ENCODE results near the gene TLE4. TPM values are rescaled to one million over a fixed set of nuclear protein-coding genes. Genes with fewer than 3 reads are reported as not detected.
A peak's percentile ranks its signal among the peaks of the same experiment; 100 is the strongest.

TLE4 gene
- total RNA-seq, 2 donors from 2014 or later, result 16.2 to 16.3 TPM

DNA sequence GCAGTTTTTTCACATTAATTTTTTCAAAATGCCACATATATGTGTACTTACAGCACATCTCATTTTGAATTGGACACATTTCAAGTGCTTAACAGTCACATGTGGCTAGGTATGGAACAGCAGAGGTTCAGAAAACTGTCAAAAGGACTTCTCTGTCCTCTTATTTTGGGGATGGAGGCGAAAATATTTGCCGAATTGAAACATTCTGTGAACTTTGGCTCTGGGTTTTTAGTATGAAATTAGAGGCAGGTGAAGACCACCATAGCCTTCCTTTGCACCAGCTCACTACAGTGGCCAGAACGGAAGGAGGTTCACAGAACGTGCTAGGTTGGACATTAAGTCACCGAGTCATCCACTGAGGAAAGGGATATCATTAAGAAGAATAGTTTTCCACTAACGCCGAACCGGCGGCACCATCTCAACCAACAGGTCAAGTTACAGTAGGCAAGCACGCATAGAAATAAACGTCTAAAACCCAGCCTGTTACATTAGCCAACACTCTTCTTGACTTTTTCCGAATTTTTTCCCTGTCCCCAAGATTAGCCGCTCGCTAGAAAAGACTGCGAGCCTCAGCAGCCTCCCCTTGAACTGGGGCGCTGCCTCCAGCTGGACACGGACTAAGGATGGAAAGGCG lies 1.8 kb upstream of the TLE4 start:
- no peak for ATAC-seq
- intact Hi-C loops (cut with DNase I), result loop anchor here in 1 of 2 donors (10.0 kb wide), 2 partner anchors 95 to 605 kb away; no protein-coding TSS in a partner anchor
- DNase-seq, result no peak

- peak; percentile 41 for DNase-seq
- intact Hi-C loops (cut with DNase I), result loop anchor here in 1 of 2 donors (10.0 kb wide), 1 partner anchor 94 kb away; no protein-coding TSS in a partner anchor
- peak in 1 of 2 donors; percentile 5 for ATAC-seq
Observed at GRCh38 chr9:79570448-79571308, 1.1 kb upstream of the TLE4 start.

- intact Hi-C loops (cut with DNase I), result loop anchor here in 1 of 2 donors (10.0 kb wide), 1 partner anchor 93 kb away; no protein-coding TSS in a partner anchor
- ATAC-seq (peak; percentile 22 to 25), DNase-seq (no peak)
Observed at GRCh38 chr9:79572032-79572607, 355 bp downstream of the TLE4 start.

DNA sequence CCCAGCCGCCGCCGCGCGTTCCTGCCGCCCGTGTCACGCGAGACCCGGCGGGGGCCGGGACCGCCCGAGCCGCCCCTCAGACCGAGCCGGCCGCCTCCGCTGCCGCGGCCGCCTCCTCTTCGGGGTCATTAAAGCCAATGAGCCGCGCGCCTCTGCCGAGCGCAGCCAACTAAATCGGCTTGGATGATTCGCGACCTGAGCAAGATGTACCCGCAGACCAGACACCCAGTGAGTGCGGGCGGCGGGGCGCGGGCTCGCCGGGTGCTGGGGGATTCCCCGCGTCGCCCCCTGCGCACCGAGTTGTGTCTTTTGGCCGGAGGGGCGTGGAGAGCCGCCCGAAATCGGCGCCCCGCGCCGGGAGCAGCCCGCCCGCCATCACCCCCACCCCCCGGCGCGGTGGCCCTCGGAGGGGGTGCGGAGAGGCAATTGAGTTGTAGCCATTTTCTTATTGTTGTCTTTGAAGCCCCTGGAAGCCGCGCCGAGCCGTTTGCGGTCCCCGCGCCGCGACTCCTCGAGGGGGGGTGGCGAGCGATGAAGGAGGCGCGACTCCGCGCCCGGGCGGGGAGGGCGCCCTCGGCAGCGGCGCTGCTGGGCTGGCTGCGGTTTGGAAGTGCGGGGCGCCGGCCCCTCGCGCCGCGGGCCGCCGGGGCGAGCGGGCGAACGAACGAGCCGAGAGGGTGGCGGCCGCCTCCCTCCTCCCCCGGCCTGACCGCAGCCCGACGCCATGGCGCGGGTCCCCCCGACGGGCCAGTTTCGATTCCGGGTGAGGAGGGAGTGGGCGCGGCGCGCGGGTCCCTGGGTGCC lies 1.0 kb downstream of the TLE4 start:
- DNase-seq (peak; percentile 53), ATAC-seq (peak in 1 of 2 donors; percentile 3)
- intact Hi-C loops (cut with DNase I), result loop anchor here in 1 of 2 donors (10.0 kb wide), 1 partner anchor 92 kb away; no protein-coding TSS in a partner anchor

DNA sequence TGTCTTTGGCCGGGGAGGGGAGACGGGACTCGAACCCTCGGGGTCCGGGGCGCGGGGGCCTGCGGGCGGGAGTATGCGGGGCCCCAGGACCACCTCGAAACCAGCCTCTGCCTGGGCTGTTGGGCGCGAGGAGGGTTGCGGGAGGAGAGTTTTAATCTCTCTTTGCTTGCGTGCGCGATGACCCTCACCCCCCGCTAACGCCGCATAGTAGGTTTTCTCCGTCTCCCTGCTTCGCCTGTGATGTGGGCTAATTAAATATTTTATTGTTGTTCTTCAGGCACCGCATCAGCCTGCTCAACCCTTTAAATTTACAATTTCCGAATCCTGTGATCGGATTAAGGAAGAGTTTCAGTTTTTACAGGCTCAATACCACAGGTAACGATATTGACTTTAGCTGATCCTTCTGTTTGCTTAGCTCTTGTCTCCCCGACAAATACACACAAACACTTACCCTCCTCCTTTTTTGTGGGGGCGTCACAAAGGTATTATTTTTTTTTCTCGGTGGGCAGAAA lies 1.7 kb downstream of the TLE4 start:
- ATAC-seq (no peak), DNase-seq (no peak)
- intact Hi-C loops (cut with DNase I), result loop anchor here in 1 of 2 donors (10.0 kb wide), 1 partner anchor 91 kb away; no protein-coding TSS in a partner anchor

DNA sequence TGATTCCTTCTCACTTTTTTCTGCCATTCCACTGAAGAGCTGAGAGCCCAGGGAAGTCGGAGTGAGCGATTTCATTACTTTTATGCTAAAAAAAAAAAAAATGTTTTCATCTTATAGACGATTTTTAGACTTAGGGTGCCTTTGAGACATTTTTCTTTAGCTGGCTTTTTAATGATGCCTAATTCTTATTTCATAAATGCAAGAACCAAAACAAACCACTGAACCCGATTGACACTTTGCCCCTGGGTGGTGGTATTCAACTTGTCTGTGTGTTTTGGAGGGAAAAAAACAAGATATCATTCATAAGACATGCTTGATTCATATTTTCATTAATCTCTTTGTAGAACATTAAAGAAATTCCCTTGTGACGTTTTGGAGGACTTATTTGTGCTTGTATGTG lies 2.4 kb downstream of the TLE4 start:
- no peak for DNase-seq
- intact Hi-C loops (cut with DNase I), result loop anchor here in 1 of 2 donors (10.0 kb wide), 1 partner anchor 91 kb away; no protein-coding TSS in a partner anchor
- no peak for ATAC-seq

DNA sequence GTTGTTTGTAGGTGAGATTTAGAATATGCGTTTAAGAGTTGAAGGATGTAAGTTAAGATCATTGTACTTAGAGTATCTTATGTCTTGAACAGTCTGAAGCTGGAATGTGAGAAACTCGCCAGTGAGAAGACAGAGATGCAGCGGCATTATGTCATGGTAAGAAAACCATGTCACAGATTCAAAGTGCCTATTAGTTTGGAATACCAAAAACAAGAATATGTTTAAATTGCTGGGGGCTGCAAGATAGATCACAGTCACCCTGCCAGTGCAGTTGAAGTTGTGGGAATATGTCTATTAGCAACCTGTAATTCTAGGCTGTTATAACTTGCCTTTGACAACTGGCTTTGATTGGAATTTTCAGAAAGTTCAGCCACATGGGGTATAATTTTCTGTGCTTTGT lies 3.0 kb downstream of the TLE4 start:
- no peak for DNase-seq
- ATAC-seq, result no peak
- intact Hi-C loops (cut with DNase I), result loop anchor here in 1 of 2 donors (5.0 to 10.0 kb wide), 2 partner anchors 38 to 90 kb away; no protein-coding TSS in a partner anchor

- no peak for DNase-seq
- no peak for ATAC-seq
- intact Hi-C loops (cut with DNase I), result loop anchor here in 1 of 2 donors (5.0 to 10.0 kb wide), 2 partner anchors 37 to 89 kb away; no protein-coding TSS in a partner anchor
Observed at GRCh38 chr9:79575547-79575946, 3.8 kb downstream of the TLE4 start.

DNA sequence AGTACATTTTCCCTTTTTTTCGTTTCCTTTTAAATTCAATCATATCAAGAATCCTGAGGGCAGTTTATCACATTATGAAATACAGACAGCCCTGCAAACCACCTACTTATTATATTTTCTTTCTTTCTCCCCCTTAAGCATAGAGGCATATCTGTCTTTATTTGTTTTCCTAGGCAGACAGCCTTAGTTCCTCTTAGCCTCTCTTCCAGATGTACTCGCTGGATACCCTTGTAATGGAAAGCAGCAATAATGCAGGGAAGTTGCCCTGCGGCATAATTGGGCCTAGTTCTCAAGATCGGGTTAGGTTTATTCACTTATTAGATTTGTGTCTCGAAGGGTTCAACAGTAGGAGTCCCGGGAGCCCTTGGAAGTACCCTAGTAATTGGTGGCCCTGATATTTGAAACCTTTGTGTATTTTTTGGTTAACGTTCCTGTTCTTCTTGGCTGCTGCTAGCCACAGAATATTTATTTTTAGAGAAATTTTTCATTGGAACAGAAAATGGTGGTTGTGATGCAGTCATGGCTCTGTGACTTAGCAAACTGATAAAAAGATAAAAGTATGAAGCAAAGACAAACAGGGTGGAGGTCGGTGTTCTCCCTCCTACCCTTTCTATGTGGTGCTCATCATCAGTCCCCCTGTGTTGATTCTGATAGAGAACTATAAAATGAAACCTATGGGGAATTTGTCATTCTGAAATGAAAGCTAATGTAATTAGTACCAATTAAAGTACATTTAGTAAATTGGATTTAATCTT lies 6.4 kb downstream of the TLE4 start:
- intact Hi-C loops (cut with DNase I), result loop anchor here in 1 of 2 donors (5.0 to 10.0 kb wide), 2 partner anchors 34 to 87 kb away; no protein-coding TSS in a partner anchor
- no peak for DNase-seq
- ATAC-seq, result peak in 1 of 2 donors; percentile 36

- no peak for ATAC-seq
- DNase-seq, result no peak
- intact Hi-C loops (cut with DNase I), result loop anchor here in 1 of 2 donors (5.0 to 10.0 kb wide), 2 partner anchors 33 to 86 kb away; no protein-coding TSS in a partner anchor
Observed at GRCh38 chr9:79578891-79579290, 7.1 kb downstream of the TLE4 start.

DNA sequence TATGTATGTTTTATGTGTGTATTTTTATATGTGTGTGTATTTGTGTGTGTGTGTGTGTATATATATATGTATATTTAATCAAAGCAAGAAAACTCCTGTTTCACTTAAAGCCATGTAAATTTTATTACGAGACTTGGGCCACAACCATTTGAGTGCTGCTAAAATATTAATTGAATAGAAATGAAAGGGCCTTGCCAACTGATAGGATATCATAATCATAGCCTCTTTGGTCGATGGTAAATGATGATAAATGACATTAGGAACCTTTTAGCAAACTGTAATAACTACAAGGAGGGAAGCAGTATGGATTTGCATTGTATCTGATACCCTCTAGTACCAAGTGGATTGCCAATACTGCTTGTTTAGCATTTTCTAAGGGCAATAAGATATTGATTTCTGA lies 7.9 kb downstream of the TLE4 start:
- no peak for ATAC-seq
- intact Hi-C loops (cut with DNase I), result loop anchor here in 1 of 2 donors (5.0 to 10.0 kb wide), 2 partner anchors 33 to 85 kb away; no protein-coding TSS in a partner anchor
- no peak for DNase-seq

- intact Hi-C loops (cut with DNase I), result no loop called here
- DNase-seq (no peak), ATAC-seq (no peak)
Observed at GRCh38 chr9:79580055-79580454, 8.3 kb downstream of the TLE4 start.

- intact Hi-C loops (cut with DNase I), result no loop called here
- ATAC-seq (peak in 1 of 2 donors; percentile 5), DNase-seq (no peak)
Observed at GRCh38 chr9:79581388-79581787, 9.6 kb downstream of the TLE4 start.

DNA sequence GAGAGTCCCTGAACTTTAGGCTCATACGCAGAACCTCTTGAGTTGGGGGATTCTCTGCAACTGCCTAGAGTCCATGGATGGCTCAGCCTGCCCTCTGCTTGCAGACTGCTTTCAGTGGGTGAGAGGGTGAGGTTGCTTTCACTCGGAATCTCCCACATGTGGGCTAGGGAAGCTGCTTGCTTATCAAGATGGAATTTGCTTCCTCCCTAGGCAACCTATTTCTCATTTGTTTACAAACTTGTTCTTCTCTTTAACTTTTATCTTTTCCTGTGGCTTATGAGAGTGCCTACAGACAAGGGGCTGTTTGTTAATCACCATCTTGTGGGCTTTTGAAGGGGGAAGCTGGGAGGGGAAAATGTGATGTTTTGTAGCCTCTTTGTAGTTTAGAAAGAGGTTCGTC lies 10.0 kb downstream of the TLE4 start:
- DNase-seq, result no peak
- intact Hi-C loops (cut with DNase I), result no loop called here
- ATAC-seq, result peak in 1 of 2 donors; percentile 54

- DNase-seq (peak; percentile 53), ATAC-seq (peak; percentile 57 to 90)
- intact Hi-C loops (cut with DNase I), result no loop called here
Observed at GRCh38 chr9:79583952-79584654, 12.3 kb downstream of the TLE4 start.

- ATAC-seq (peak in 1 of 2 donors; percentile 5), DNase-seq (no peak)
- intact Hi-C loops (cut with DNase I), result no loop called here
Observed at GRCh38 chr9:79584655-79584982, 12.9 kb downstream of the TLE4 start.

Data from left cardiac atrium (tissue), 4 donors.